ENCODE measurements around the gene TOM1L2. TPM values are rescaled to one million over a fixed set of nuclear protein-coding genes. Genes with fewer than 3 reads are reported as not detected.
A peak's percentile ranks its signal among the peaks of the same experiment; 100 is the strongest.

TOM1L2 gene
- total and polyA plus RNA-seq, 2 donors (not counting 1 experiment from before 2014, with no cell fraction given), result 33.9 to 35.9 TPM

DNA sequence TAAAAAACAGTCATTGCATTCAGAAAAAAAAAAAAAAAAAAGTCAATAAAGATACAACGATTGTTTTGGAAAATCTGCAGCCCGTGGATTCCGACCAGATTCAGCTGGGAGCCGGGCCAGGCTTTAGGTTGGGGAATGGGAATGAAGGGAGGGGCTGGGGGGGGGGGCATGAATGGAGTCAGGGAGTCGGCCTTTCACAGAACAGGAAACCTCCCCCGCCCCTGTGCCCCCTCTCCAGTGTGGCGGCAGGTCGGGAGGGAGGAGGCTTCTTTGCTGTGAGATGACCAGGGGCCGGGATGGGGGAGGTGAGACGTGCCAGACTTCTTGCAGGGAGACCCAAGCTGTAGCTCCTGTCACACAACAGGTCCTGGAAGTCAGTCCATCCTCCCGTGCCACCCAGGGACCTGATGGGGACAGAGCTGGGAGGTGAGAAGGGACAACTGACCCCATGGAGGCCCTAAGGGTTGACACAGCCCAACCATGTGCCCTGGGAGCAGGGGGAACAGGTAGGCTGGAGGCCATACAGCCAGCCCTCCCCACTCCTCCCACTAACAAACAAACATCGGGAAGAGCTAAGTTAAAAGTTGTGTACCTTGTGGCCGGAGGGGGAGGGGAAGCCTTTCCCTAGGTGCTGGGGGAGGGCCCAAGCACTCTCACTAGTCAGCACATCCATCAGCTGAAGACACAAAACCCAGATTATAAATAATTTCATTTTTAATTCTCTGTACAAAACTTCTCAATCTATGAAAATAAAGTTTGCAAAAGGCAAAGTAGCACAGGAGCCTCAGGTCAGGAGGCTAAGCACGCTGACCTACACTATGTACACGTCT, 160.6 kb downstream of the TOM1L2 start:
- H2AFZ ChIP-seq (ENCODE audit: low read length), result no peak overlapping the region
- H3K9me3 ChIP-seq (ENCODE audit: control insufficient read depth, insufficient read depth, low read depth, low read length), result no peaks in the 10 kb centered on the region
- H3K79me2 ChIP-seq (ENCODE audit: control insufficient read depth, insufficient read depth, low read length), result no peaks in the 10 kb centered on the region
- no peak overlapping the region for H3K9ac ChIP-seq (ENCODE audit: insufficient read depth, low read length)
- peaks cover 8% of the 10 kb centered on the region for H3K4me1 ChIP-seq (ENCODE audit: control insufficient read depth, extremely low read depth, insufficient read depth, low read length)
- H3K36me3 ChIP-seq (ENCODE audit: control insufficient read depth, insufficient read depth, low read length), result peaks cover 34% of the 10 kb centered on the region
- TF ChIP-seq, protein P1, sequence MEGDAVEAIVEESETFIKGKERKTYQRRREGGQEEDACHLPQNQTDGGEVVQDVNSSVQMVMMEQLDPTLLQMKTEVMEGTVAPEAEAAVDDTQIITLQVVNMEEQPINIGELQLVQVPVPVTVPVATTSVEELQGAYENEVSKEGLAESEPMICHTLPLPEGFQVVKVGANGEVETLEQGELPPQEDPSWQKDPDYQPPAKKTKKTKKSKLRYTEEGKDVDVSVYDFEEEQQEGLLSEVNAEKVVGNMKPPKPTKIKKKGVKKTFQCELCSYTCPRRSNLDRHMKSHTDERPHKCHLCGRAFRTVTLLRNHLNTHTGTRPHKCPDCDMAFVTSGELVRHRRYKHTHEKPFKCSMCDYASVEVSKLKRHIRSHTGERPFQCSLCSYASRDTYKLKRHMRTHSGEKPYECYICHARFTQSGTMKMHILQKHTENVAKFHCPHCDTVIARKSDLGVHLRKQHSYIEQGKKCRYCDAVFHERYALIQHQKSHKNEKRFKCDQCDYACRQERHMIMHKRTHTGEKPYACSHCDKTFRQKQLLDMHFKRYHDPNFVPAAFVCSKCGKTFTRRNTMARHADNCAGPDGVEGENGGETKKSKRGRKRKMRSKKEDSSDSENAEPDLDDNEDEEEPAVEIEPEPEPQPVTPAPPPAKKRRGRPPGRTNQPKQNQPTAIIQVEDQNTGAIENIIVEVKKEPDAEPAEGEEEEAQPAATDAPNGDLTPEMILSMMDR (conservative IDR thresholded peaks at IDR 0.05 in 1 of 2, IDR thresholded peaks at IDR 0.05 in 1 of 2; ENCODE audit: low read depth in 1 of 2, low read length in 2 of 2), result no peak
- TF ChIP-seq EZH2 (IDR thresholded peaks at IDR 0.05; ENCODE audit: low read length, missing control alignments), result no peak
- no peak overlapping the region for H3K27ac ChIP-seq (ENCODE audit: insufficient read depth, low read length)
- no peaks in the 10 kb centered on the region for H4K20me1 ChIP-seq (ENCODE audit: control insufficient read depth, extremely low read depth, insufficient read depth, low read length)
- no peaks in the 10 kb centered on the region for H3K27me3 ChIP-seq (ENCODE audit: control insufficient read depth, insufficient read depth, low read length)
- H3K4me2 ChIP-seq (ENCODE audit: extremely low read depth, insufficient read depth, low read length), result peak overlapping the region; percentile 25
- no peak overlapping the region for H3K4me3 ChIP-seq (replicated peaks in 1 of 4; ENCODE audit: control extremely low read depth in 1 of 4, insufficient read depth in 1 of 4, low read depth in 3 of 4, low read length in 4 of 4)
- DNase-seq (ENCODE audit: low read depth in 2 of 2), result peak in 1 of 2 donors; percentile 55

DNA sequence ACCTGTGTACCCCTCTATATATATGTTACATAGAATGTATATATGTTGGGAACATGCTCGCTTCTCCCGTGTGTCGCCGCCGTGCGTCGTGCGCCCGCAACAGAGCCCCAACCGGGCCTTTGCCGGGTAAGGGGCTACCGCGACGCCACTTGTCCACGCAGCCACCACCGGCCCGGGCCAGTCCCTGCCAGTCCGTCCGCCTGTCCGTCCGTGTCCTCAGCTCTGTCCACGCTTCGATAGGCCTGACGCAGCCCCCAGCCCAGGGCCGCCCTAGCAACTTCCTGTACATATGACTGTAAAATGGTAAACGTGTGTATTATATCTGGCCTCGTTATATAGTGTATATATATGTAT, 161.3 kb downstream of the TOM1L2 start:
- TF ChIP-seq, protein P1 (conservative IDR thresholded peaks at IDR 0.05 in 1 of 2, IDR thresholded peaks at IDR 0.05 in 1 of 2; ENCODE audit: low read depth in 1 of 2, low read length in 2 of 2), result no peak
- TF ChIP-seq EZH2 (IDR thresholded peaks at IDR 0.05; ENCODE audit: low read length, missing control alignments), result no peak
- no peak overlapping the region for H2AFZ ChIP-seq (ENCODE audit: low read length)
- H3K4me1 ChIP-seq (ENCODE audit: control insufficient read depth, extremely low read depth, insufficient read depth, low read length), result peaks cover 8% of the 10 kb centered on the region
- peaks cover 31% of the 10 kb centered on the region for H3K36me3 ChIP-seq (ENCODE audit: control insufficient read depth, insufficient read depth, low read length)
- H3K79me2 ChIP-seq (ENCODE audit: control insufficient read depth, insufficient read depth, low read length), result no peaks in the 10 kb centered on the region
- no peak for DNase-seq (ENCODE audit: low read depth in 2 of 2)
- no peaks in the 10 kb centered on the region for H3K9me3 ChIP-seq (ENCODE audit: control insufficient read depth, insufficient read depth, low read depth, low read length)
- H3K4me2 ChIP-seq (ENCODE audit: extremely low read depth, insufficient read depth, low read length), result no peak overlapping the region
- H3K27me3 ChIP-seq (ENCODE audit: control insufficient read depth, insufficient read depth, low read length), result no peaks in the 10 kb centered on the region
- no peaks in the 10 kb centered on the region for H4K20me1 ChIP-seq (ENCODE audit: control insufficient read depth, extremely low read depth, insufficient read depth, low read length)
- no peak overlapping the region for H3K27ac ChIP-seq (ENCODE audit: insufficient read depth, low read length)
- no peak overlapping the region for H3K4me3 ChIP-seq (replicated peaks in 1 of 4; ENCODE audit: control extremely low read depth in 1 of 4, insufficient read depth in 1 of 4, low read depth in 3 of 4, low read length in 4 of 4)
- no peak overlapping the region for H3K9ac ChIP-seq (ENCODE audit: insufficient read depth, low read length)

DNA sequence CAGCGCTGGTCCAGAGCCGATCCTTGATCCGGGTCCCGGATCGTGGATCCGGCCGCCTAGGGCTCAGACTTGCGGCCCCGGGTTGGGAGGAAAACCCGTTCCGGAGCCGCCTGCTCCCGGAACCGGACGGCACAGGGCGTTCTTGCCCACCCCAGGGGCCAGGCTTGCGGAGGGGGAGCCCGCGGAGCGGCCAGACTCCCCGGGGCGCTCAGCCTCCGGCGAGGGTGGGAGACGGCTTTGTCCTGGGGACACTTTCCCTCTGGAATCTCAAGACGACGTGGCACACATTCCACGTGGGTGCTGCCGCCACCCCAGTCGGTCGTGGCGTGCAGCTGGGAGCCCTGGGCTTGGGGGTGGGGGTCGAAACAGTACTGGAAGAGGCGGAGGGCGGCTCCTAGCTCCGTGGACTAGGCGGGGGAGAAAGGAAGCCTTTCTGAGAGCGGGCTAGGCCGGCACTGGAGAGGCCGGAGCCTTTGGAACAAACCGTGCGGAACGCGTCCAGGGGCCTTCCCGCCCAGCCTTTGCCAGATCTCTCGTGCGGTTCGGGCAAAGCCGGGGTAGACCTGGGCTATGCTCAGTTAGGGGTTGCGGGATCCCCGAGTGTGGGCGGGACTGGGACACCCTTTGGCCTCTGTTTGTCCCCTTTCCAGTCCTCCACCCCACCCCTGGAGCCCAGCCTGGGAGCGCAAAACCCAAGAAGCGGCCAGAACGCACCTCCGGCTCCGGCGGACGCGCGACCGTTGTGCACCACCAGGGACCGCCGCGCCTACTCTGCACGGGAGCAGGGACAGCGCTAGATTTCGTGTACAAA, 161.9 kb downstream of the TOM1L2 start:
- Histone ChIP-seq H3K4me1 (ENCODE audit: control insufficient read depth, extremely low read depth, insufficient read depth, low read length) (peaks cover 8% of the 10 kb centered on the region), H3K36me3 (ENCODE audit: control insufficient read depth, insufficient read depth, low read length) (peaks cover 28% of the 10 kb centered on the region), H3K9ac (ENCODE audit: insufficient read depth, low read length) (no peak overlapping the region), H3K9me3 (ENCODE audit: control insufficient read depth, insufficient read depth, low read depth, low read length) (no peaks in the 10 kb centered on the region), H2AFZ (ENCODE audit: low read length) (no peak overlapping the region), H3K27me3 (ENCODE audit: control insufficient read depth, insufficient read depth, low read length) (no peaks in the 10 kb centered on the region), H3K4me3 (replicated peaks in 1 of 4; ENCODE audit: control extremely low read depth in 1 of 4, insufficient read depth in 1 of 4, low read depth in 3 of 4, low read length in 4 of 4) (no peak overlapping the region), H3K27ac (ENCODE audit: insufficient read depth, low read length) (peak overlapping the region; percentile 10), H3K4me2 (ENCODE audit: extremely low read depth, insufficient read depth, low read length) (peak overlapping the region; percentile 15), H4K20me1 (ENCODE audit: control insufficient read depth, extremely low read depth, insufficient read depth, low read length) (no peaks in the 10 kb centered on the region), H3K79me2 (ENCODE audit: control insufficient read depth, insufficient read depth, low read length) (no peaks in the 10 kb centered on the region)
- TF ChIP-seq EZH2 (IDR thresholded peaks at IDR 0.05; ENCODE audit: low read length, missing control alignments), result no peak
- TF ChIP-seq, protein P1 (conservative IDR thresholded peaks at IDR 0.05 in 1 of 2, IDR thresholded peaks at IDR 0.05 in 1 of 2; ENCODE audit: low read depth in 1 of 2, low read length in 2 of 2), result no peak
- peak; percentile 43 to 68 for DNase-seq (ENCODE audit: low read depth in 2 of 2)

All from fibroblast of lung (primary cell).